Parathyroid adenoma (tissue), 2 donors: ENCODE data around the gene MRPL41.

Source experiments
- H2AFZ ChIP-seq: fragments of 300-600 bp; sonication (generic); one replicate; pipeline ENCODE4 v1.7.0; 2017; ENCODE audit warnings: antibody characterized with exemption, mild to moderate bottlenecking
- H3K27ac ChIP-seq: fragments of 300-600 bp; sonication (generic); one replicate; pipeline ENCODE4 v1.7.0; 2017
- H3K27me3 ChIP-seq: fragments of 300-600 bp; sonication (generic); one replicate; pipeline ENCODE4 v1.7.0; 2017; ENCODE audit warnings: low read length; ENCODE audit not compliant: control insufficient read depth, insufficient read depth
- H3K36me3 ChIP-seq: fragments of 300-600 bp; sonication (generic); one replicate; pipeline ENCODE4 v1.7.0; 2017; ENCODE audit warnings: low read length; ENCODE audit not compliant: control insufficient read depth, insufficient read depth
- H3K4me1 ChIP-seq: fragments of 300-600 bp; sonication (generic); one replicate; pipeline ENCODE4 v1.7.0; 2017; ENCODE audit warnings: control low read depth
- H3K4me2 ChIP-seq: fragments of 300-600 bp; sonication (generic); one replicate; pipeline ENCODE4 v1.7.0; 2017; ENCODE audit warnings: low read length
- H3K4me3 ChIP-seq: fragments of 300-600 bp; sonication (generic); one replicate; pipeline ENCODE4 v1.7.0; 2017; ENCODE audit warnings: low read depth, low read length
- H3K79me2 ChIP-seq: fragments of 300-600 bp; sonication (generic); one replicate; pipeline ENCODE4 v1.7.0; 2017; ENCODE audit warnings: control low read depth
- H3K9ac ChIP-seq: fragments of 300-600 bp; sonication (generic); one replicate; pipeline ENCODE4 v1.7.0; 2017; ENCODE audit warnings: mild to moderate bottlenecking
- H3K9me3 ChIP-seq: fragments of 300-600 bp; sonication (generic); one replicate; pipeline ENCODE4 v1.7.0; 2017; ENCODE audit warnings: low read length; ENCODE audit not compliant: control insufficient read depth
- TF ChIP-seq, protein P1 (sequence below): fragments of 300-600 bp; sonication (generic); IDR thresholded peaks from one replicate; pipeline ENCODE4 v1.7.0; 2017; ENCODE audit warnings: antibody characterized with exemption, mild to moderate bottlenecking
- donor health status: primary hyperparathyroidism.

Gene MRPL41

DNA sequence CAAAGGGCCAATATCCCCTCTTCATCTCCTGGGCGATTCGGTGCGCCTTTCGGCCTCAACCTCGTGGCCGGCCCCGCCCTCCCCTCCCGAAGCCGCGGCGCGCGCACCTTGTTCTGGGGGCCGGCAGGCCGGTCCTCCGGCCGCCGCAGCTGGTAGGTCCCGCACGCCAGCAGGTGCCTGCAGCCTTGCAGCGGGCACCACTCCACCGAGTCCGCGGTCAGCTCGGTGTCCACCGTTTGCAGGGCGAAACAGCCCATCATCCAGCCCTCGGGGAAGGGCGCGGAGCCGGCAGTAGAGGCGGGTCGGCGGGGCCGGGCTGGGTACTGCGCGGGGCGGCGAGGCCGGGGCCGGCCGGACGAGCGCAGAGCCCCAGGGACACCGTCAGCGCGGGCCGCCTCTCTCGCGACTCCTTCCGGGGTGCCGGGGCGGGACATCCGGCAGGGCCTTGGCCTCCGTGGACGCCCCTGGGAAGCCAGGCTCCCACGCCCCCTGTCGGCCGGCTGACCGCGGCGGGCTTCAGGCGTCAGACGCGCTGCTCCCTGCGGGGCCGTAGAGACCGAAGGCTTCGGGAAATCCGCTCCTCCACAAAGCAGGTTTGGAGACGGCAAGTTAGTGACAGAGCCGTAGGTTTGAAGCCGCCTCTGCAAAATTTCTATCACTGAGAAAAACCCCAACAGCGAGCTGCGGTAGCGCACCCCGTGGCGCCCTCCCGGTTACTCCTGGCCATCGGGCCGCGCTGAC, 27.0 kb downstream of the MRPL41 start, which contains the start of gene DPH7:
Gene DPH7 (minus strand): TSS at position 408 of the 741 bp plus-strand sequence. CDS start 148 bp downstream, at position 260.
- TF ChIP-seq, protein P1, sequence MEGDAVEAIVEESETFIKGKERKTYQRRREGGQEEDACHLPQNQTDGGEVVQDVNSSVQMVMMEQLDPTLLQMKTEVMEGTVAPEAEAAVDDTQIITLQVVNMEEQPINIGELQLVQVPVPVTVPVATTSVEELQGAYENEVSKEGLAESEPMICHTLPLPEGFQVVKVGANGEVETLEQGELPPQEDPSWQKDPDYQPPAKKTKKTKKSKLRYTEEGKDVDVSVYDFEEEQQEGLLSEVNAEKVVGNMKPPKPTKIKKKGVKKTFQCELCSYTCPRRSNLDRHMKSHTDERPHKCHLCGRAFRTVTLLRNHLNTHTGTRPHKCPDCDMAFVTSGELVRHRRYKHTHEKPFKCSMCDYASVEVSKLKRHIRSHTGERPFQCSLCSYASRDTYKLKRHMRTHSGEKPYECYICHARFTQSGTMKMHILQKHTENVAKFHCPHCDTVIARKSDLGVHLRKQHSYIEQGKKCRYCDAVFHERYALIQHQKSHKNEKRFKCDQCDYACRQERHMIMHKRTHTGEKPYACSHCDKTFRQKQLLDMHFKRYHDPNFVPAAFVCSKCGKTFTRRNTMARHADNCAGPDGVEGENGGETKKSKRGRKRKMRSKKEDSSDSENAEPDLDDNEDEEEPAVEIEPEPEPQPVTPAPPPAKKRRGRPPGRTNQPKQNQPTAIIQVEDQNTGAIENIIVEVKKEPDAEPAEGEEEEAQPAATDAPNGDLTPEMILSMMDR: peak; percentile 82
- Histone ChIP-seq H3K79me2 (peaks cover 8% of the 10 kb centered on the region), H2AFZ (peak within 1 kb of the TSS; percentile 85), H3K9ac (peak within 1 kb of the TSS; percentile 33), H3K4me2 (peak within 1 kb of the TSS; percentile 90), H3K27ac (peak within 1 kb of the TSS; percentile 61), H3K9me3 (no peaks in the 10 kb centered on the region), H3K36me3 (no peaks in the 10 kb centered on the region), H3K4me1 (no peaks in the 10 kb centered on the region), H3K4me3 (peak within 1 kb of the TSS; percentile 93), H3K27me3 (no peaks in the 10 kb centered on the region)

DNA sequence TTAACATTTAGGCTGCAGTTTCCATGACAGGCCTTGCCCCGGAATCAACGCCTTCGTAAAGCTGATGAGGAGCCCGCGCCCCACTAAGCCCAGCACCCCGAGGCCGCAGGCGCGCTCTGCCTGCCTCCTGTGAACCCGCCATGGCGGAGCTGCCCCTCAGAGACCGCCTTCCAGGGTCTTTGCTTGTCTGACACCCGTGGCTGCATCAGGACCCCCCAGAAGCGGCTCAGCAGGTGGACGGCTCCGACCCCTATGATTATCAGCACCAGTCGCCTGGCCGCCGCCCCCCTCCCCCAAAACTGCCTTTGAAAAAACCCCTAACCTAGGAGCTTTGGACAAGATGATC, 27.6 kb downstream of the MRPL41 start:
- Histone ChIP-seq H3K4me2 (peak overlapping the region; percentile 71), H3K27ac (no peak overlapping the region), H2AFZ (peak overlapping the region; percentile 84), H3K79me2 (peaks cover 8% of the 10 kb centered on the region), H3K27me3 (no peaks in the 10 kb centered on the region), H3K9me3 (no peaks in the 10 kb centered on the region), H3K4me1 (no peaks in the 10 kb centered on the region), H3K36me3 (no peaks in the 10 kb centered on the region), H3K4me3 (peak overlapping the region; percentile 93), H3K9ac (no peak overlapping the region)
- TF ChIP-seq, protein P1: no peak

DNA sequence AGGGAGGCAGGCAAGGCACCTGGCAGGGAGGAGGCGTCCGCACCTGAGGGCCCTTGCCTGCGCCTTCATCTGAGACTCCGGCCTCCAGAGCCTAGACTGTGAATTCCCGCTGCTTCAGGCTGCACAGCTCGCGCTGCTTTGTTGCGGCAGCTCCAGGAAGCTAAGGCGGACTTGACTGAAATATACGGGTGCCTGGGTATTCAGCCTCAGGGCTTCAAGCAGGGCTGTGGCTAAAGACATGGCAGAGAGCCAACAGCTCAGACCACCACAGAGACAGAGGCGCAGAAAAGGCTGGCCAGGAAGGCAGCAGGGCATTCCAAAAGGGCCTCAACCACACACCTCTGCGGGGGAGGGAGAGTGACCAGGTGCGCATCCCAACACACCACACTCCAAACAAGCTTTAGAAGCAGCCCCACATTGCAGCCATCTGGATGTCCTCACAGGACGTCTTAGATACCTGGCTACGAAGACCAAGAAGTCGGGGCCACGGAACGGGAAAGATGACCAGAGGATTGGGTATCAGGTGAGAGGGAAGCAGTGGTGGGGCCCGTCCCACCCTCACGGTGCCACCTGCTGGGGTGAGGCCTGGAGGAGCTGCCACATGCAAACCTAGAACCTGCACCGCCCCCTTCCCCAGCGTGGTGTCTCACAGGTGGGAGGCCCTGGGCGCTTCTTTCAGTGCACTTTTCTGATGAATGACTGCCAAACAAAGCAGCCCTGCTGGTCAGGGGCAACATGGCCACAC, 28.7 kb downstream of the MRPL41 start:
- Histone ChIP-seq H3K9ac (no peak overlapping the region), H3K27me3 (no peaks in the 10 kb centered on the region), H3K4me3 (no peak overlapping the region), H3K36me3 (no peaks in the 10 kb centered on the region), H3K9me3 (no peaks in the 10 kb centered on the region), H3K79me2 (peaks cover 8% of the 10 kb centered on the region), H3K4me2 (no peak overlapping the region), H2AFZ (no peak overlapping the region), H3K4me1 (no peaks in the 10 kb centered on the region), H3K27ac (no peak overlapping the region)
- TF ChIP-seq, protein P1: no peak

DNA sequence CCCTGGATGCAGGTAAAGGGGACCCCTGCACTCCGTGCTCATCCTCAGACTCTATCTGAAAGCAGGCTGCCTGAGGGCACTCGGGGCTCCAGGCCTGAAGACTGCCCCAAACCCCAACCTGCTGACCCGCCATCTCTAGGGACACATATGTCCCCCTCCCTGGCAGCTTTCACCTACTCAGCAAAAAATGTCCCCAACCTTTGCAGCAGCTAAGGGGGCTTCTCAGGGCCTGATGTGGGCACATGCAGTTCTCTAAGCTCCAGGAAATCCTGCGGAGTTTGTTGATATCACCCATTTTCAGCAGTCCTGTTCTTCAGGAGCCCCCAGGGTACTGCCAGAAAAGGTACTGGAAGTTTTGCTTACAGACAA, 29.3 kb downstream of the MRPL41 start:
- Histone ChIP-seq H3K36me3 (no peaks in the 10 kb centered on the region), H3K9me3 (no peaks in the 10 kb centered on the region), H3K27me3 (no peaks in the 10 kb centered on the region), H3K79me2 (peaks cover 8% of the 10 kb centered on the region), H3K4me2 (no peak overlapping the region), H2AFZ (no peak overlapping the region), H3K9ac (no peak overlapping the region), H3K27ac (no peak overlapping the region), H3K4me1 (no peaks in the 10 kb centered on the region), H3K4me3 (no peak overlapping the region)
- TF ChIP-seq, protein P1: no peak
